HUES48 (cell line): ENCODE results near the gene AK2.
"Not testable (repeated sequence)": the region's sequence is repeated elsewhere in the genome, so short reads cannot be mapped to it uniquely, and the experiment has no call there.

Experiments
- H3K27ac ChIP-seq: one replicate; pipeline ENCODE4 v1.7.0; 2013; ENCODE audit warnings: low read depth, low read length, inconsistent platforms
- H3K27me3 ChIP-seq: 2 replicates; pipeline ENCODE4 v1.6.1; 2013; ENCODE audit warnings: mild to moderate bottlenecking, low read length; ENCODE audit not compliant: control insufficient read depth, insufficient read depth
- H3K36me3 ChIP-seq: 2 replicates; pipeline ENCODE4 v1.6.1; 2013; ENCODE audit warnings: low read length; ENCODE audit not compliant: control insufficient read depth, insufficient read depth
- H3K4me1 ChIP-seq: 2 replicates; pipeline ENCODE4 v1.6.1; 2013; ENCODE audit warnings: mild to moderate bottlenecking, low read length; ENCODE audit not compliant: control insufficient read depth, insufficient read depth
- H3K4me3 ChIP-seq: 2 replicates; pipeline ENCODE4 v1.5.1; 2013; ENCODE audit warnings: mild to moderate bottlenecking, low read depth, low read length
- H3K9ac ChIP-seq: 2 replicates; pipeline ENCODE4 v1.6.1; 2013; ENCODE audit warnings: mild to moderate bottlenecking, low read depth, low read length, moderate library complexity
- H3K9me3 ChIP-seq: 2 replicates; pipeline ENCODE4 v1.6.1; 2013; ENCODE audit warnings: low read length; ENCODE audit not compliant: control insufficient read depth, insufficient read depth

Gene AK2

DNA sequence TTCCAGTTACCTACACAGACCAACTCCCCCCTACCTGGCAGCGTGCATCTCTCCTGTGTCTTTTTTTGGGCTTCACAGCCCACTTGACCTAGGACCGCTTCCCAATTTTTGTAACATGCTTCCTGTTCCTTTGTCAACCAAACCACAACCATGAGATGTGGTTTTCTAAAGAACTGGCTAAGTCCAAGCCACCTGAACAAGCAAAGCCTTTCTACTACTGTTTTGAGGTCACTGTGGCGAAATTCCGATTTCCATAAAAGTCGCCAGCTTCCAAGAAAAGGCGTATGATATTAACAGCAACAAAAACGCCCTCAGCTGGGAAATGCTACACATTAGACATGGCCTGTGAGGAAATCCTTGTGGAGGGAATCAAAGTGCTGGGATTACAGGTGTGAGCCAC lies 12.7 kb upstream of the AK2 start:
- no peaks in the 10 kb centered on the region for H3K36me3 ChIP-seq
- H3K27me3 ChIP-seq = no peaks in the 10 kb centered on the region
- no peak overlapping the region for H3K9ac ChIP-seq
- 0 out of 2 replicates have a peak, but pooled peaks cover 6% of the 10 kb centered on the region for H3K9me3 ChIP-seq
- H3K27ac ChIP-seq = no peak overlapping the region
- no peak overlapping the region for H3K4me3 ChIP-seq
- H3K4me1 ChIP-seq = no peaks in the 10 kb centered on the region; the same call in 1 of the 2 replicates

DNA sequence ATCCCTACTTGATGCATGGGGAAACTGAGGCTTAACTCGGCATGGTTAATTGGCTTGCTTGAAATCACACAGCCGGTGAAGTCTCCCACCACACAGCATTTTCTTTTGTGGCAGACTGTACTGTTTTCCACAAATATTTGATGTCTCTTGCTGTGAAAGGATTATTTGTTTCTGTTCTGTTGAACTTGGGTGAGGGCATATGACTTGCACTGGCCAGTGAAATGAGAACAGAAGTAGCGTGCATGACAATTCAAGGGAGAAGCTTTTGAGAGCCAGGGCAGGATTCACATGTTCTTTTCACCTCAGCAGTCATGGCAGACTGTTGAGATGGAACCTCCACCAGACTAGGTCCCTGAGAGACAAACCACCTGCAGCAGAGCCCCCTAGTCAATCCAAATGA lies 11.7 kb upstream of the AK2 start:
- Histone ChIP-seq H3K27ac (no peak overlapping the region), H3K4me3 (no peak overlapping the region)

GRCh38 chr1:33047839-33048305 lies 11.2 kb upstream of the AK2 start:
- no peak overlapping the region for H3K9ac ChIP-seq
- H3K27me3 ChIP-seq = no peaks in the 10 kb centered on the region
- no peaks in the 10 kb centered on the region; the same call in 1 of the 2 replicates for H3K4me1 ChIP-seq
- no peaks in the 10 kb centered on the region for H3K36me3 ChIP-seq
- no peak overlapping the region for H3K4me3 ChIP-seq
- H3K9me3 ChIP-seq = 0 out of 2 replicates have a peak, but pooled peaks cover 6% of the 10 kb centered on the region
- no peak overlapping the region for H3K27ac ChIP-seq

More for the DNA sequence above, 11.7 kb upstream of the AK2 start:
- H3K36me3 ChIP-seq = no peaks in the 10 kb centered on the region
- no peaks in the 10 kb centered on the region for H3K27me3 ChIP-seq
- no peaks in the 10 kb centered on the region; the same call in 1 of the 2 replicates for H3K4me1 ChIP-seq
- no peak overlapping the region for H3K9ac ChIP-seq
- H3K9me3 ChIP-seq = 0 out of 2 replicates have a peak, but pooled peaks cover 6% of the 10 kb centered on the region

DNA sequence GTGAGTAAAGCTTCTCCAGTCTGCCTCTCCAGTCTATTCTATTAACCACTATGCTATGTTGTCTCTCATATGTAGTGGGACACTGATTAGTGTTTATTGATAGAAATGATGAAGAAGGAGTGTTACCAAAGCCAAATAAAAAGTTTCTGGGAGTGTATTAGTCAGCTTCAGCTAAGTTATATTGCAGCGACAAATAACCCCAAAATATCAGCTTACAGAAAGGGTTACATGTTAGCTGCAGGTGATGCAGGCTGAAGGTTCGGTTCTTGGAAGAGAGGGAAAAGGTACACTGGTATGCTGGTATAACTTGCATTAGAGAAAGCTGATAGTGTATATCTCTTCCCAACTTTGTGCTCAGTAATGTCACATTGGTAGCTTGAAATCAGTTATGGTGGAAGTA lies 10.6 kb upstream of the AK2 start:
- Histone ChIP-seq H3K9me3 (0 out of 2 replicates have a peak, but pooled peaks cover 6% of the 10 kb centered on the region), H3K9ac (no peak overlapping the region), H3K4me3 (no peak overlapping the region), H3K4me1 (no peaks in the 10 kb centered on the region; the same call in 1 of the 2 replicates), H3K36me3 (no peaks in the 10 kb centered on the region), H3K27me3 (no peaks in the 10 kb centered on the region), H3K27ac (no peak overlapping the region)

- H3K27me3 ChIP-seq, H3K9ac ChIP-seq, H3K36me3 ChIP-seq, H3K4me3 ChIP-seq, H3K27ac ChIP-seq, H3K4me1 ChIP-seq, H3K9me3 ChIP-seq: not testable (repeated sequence)
Observed at GRCh38 chr1:33046234-33046633, 9.6 kb upstream of the AK2 start.

- no peaks in the 10 kb centered on the region for H3K36me3 ChIP-seq
- H3K4me1 ChIP-seq = no peaks in the 10 kb centered on the region; the same call in 1 of the 2 replicates
- no peak overlapping the region for H3K9ac ChIP-seq
- no peak overlapping the region for H3K27ac ChIP-seq
- 0 out of 2 replicates have a peak, but pooled peaks cover 6% of the 10 kb centered on the region for H3K9me3 ChIP-seq
- H3K4me3 ChIP-seq = no peak overlapping the region
- no peaks in the 10 kb centered on the region for H3K27me3 ChIP-seq
Observed at GRCh38 chr1:33045814-33046213, 9.1 kb upstream of the AK2 start.

- H3K36me3 ChIP-seq = no peaks in the 10 kb centered on the region
- no peaks in the 10 kb centered on the region; the same call in 1 of the 2 replicates for H3K4me1 ChIP-seq
- H3K27ac ChIP-seq = no peak overlapping the region
- no peak overlapping the region for H3K4me3 ChIP-seq
- no peak overlapping the region for H3K9ac ChIP-seq
- H3K27me3 ChIP-seq = no peaks in the 10 kb centered on the region
- 0 out of 2 replicates have a peak, but pooled peaks cover 2% of the 10 kb centered on the region for H3K9me3 ChIP-seq
Observed at GRCh38 chr1:33045246-33045645, 8.6 kb upstream of the AK2 start.

DNA sequence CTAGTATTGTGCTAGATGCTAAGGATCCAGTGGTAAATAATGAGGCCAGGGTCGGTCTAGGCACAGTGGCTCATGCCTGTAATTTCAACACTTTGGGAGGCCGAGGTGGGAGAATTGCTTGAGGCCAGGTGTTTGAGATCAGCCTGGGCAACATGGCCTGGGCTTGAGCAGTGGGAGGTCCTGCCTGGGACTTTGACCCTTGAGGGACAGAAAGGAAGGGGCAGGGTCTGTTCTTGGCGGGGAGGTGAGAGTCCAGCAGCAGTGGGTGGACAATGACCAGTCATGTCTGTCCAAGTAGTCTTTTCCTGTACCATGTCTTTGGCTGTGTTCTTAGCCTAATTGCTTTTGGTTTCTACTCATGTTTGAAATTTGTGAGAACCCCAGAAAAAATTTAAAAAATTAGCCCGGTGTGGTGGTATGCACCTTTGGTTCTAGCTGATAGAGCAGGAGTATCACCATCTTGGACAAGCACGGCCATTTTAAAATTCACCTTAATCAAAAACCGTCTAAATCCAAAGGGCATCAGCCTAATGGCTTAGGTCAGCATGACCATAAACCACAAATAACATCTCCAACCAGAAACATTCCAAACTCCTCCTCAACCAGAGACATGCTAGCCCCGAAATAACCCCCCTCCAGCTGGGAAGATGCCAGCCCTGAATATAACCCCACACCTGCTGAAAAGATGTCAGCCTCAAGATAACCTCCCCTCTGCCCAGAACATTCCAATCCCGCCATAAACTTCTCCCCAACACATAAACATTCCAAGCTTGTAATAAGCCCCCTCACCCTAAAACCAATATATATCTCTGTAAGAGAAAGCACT lies 6.8 kb upstream of the AK2 start:
- no peaks in the 10 kb centered on the region; the same call in 1 of the 2 replicates for H3K4me1 ChIP-seq
- H3K9ac ChIP-seq = no peak overlapping the region
- no peaks in the 10 kb centered on the region for H3K27me3 ChIP-seq
- H3K4me3 ChIP-seq = no peak overlapping the region
- H3K36me3 ChIP-seq = no peaks in the 10 kb centered on the region
- H3K9me3 ChIP-seq = no peaks in the 10 kb centered on the region
- H3K27ac ChIP-seq = no peak overlapping the region

GRCh38 chr1:33042831-33043230 lies 6.1 kb upstream of the AK2 start:
- Histone ChIP-seq H3K36me3 (no peaks in the 10 kb centered on the region), H3K27me3 (no peaks in the 10 kb centered on the region), H3K9me3 (no peaks in the 10 kb centered on the region), H3K4me3 (no peak overlapping the region), H3K9ac (no peak overlapping the region), H3K27ac (no peak overlapping the region), H3K4me1 (no peaks in the 10 kb centered on the region; the same call in 1 of the 2 replicates)

DNA sequence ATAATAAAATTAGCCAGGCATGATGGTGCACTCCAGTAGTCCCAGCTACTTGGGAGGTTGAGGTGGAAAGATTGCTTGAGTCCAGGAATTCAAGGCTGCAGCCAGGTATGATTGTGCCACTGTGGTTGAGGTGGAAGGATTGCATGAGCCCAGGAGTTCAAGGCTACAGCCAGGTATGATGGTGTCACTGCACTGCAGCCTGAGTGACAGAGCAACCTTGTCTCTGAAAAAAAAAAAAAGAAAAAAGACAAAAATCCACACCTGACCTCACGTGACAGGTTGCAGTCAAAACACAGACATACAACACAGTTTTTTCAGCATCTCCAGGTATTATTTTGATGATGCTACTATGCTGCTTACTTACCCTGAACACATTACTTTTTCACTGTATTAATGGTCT lies 4.3 kb upstream of the AK2 start:
- H3K36me3 ChIP-seq = no peaks in the 10 kb centered on the region
- no peaks in the 10 kb centered on the region for H3K27me3 ChIP-seq
- no peaks in the 10 kb centered on the region for H3K9me3 ChIP-seq

GRCh38 chr1:33039840-33040239 lies 3.2 kb upstream of the AK2 start:
- H3K4me3 ChIP-seq = no peak overlapping the region
- no peaks in the 10 kb centered on the region for H3K27me3 ChIP-seq
- peaks cover 9% of the 10 kb centered on the region for H3K4me1 ChIP-seq
- H3K9me3 ChIP-seq = no peaks in the 10 kb centered on the region
- H3K9ac ChIP-seq = no peak overlapping the region
- H3K36me3 ChIP-seq = 0 out of 2 replicates have a peak, but pooled peaks cover 3% of the 10 kb centered on the region
- H3K27ac ChIP-seq = no peak overlapping the region

More for the DNA sequence above, 4.3 kb upstream of the AK2 start:
- no peak overlapping the region for H3K27ac ChIP-seq
- no peak overlapping the region for H3K9ac ChIP-seq
- no peak overlapping the region for H3K4me3 ChIP-seq
- H3K4me1 ChIP-seq = peaks cover 1% of the 10 kb centered on the region; the same call in 1 of the 2 replicates
